ENCODE measurements around the gene CDC42SE2. TPM values are rescaled to one million over a fixed set of nuclear protein-coding genes. Genes with fewer than 3 reads are reported as not detected.
"Not testable (repeated sequence)": the region's sequence is repeated elsewhere in the genome, so short reads cannot be mapped to it uniquely, and the experiment has no call there.

CDC42SE2 gene
- total RNA-seq, 4 donors from 2014 or later, result 71.8 to 118 (median 91.8) TPM

DNA sequence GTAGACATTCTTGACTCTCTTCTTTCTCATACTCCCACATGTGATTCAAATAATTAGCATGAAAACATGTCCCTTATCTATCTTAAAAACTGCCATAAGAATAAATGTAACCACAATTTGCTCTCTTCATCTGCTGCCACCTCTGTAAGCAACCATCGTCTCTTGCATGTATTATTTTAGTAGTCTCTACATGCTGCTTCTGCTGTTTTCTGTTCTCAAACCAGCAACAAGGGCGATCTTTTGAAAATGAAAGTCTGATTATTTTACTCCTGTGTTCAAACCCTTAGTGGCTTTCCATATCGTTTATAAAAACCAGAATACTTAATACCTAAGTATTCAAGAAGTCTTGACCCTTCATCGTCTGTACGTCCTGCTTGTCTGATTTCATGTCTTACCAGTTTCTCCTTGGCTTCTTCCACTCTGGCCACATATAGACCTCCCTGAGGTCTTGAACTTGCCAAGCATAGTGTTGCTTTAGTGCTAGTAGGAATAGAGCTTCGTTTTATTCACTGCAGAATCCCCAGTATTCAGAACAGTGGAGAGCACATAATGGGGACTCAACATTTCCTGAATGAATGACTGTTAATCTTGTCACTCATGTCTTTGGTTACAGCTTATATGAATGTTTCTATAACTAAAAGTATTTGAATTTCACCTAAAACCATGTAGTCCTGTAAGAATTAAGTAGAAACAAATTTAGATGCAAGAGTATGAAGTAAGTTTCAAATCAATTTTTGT lies 10.6 kb downstream of the CDC42SE2 start:
- H3K4me3 ChIP-seq, result no peak overlapping the region
- DNase-seq, result no peak
- WGBS, 2 donors (ENCODE audit: low coverage in 1 of 2), result 65 to 73% methylated on average over 5 to 6 of the region's 6 CpGs
- no peaks in the 10 kb centered on the region for H3K27me3 ChIP-seq
- H3K4me1 ChIP-seq, result peaks cover 12 to 82% (median 35%) of the 10 kb centered on the region in 4 donors
- intact Hi-C loops (cut with DNase I; ENCODE audit: low total_unique reads) (no loop called here), in situ Hi-C loops (cut with MboI; ENCODE audit: low pct_ligation_motif_present in 1 of 4, low pct_unique_long_range_greater_than_20kb in 1 of 4, low sequenced_read_pairs in 3 of 4) (loop anchor here in 2 of 4 donors (10.0 kb wide), 1 partner anchor 110 kb away; the partner anchor contains the start of gene HINT1 (in 2 of the 2))
- H3K27ac ChIP-seq, result peak overlapping the region in 3 of 4 donors; percentile 28 to 52 (median 40)
- no peaks in the 10 kb centered on the region for H3K36me3 ChIP-seq
- H3K9me3 ChIP-seq, result no peaks in the 10 kb centered on the region
- TF ChIP-seq POLR2A (IDR thresholded peaks at IDR 0.05), result no peak

GRCh38 chr5:131276072-131276471 lies 12.2 kb downstream of the CDC42SE2 start:
- Histone ChIP-seq H3K4me1 (peaks cover 7 to 82% (median 35%) of the 10 kb centered on the region in 4 donors), H3K4me3 (no peak overlapping the region), H3K36me3 (no peaks in the 10 kb centered on the region), H3K9me3 (no peaks in the 10 kb centered on the region), H3K27me3 (no peaks in the 10 kb centered on the region), H3K27ac (no peak overlapping the region)
- DNase-seq, result no peak
- 83 to 86% methylated on average over 2 to 6 of the region's 6 CpGs for WGBS, 2 donors (ENCODE audit: low coverage in 1 of 2)
- in situ Hi-C loops (cut with MboI; ENCODE audit: low pct_ligation_motif_present in 1 of 4, low pct_unique_long_range_greater_than_20kb in 1 of 4, low sequenced_read_pairs in 3 of 4), result loop anchor here in 2 of 4 donors (10.0 kb wide), 1 partner anchor 111 kb away; the partner anchor contains the start of gene HINT1 (in 2 of the 2)
- intact Hi-C loops (cut with DNase I; ENCODE audit: low total_unique reads), result no loop called here
- no peak for TF ChIP-seq POLR2A (IDR thresholded peaks at IDR 0.05)
- TF ChIP-seq POLR2AphosphoS5 (IDR thresholded peaks at IDR 0.05), result no peak
- no peak for TF ChIP-seq EP300 (IDR thresholded peaks at IDR 0.05; ENCODE audit: low read depth)
- TF ChIP-seq, protein P1, sequence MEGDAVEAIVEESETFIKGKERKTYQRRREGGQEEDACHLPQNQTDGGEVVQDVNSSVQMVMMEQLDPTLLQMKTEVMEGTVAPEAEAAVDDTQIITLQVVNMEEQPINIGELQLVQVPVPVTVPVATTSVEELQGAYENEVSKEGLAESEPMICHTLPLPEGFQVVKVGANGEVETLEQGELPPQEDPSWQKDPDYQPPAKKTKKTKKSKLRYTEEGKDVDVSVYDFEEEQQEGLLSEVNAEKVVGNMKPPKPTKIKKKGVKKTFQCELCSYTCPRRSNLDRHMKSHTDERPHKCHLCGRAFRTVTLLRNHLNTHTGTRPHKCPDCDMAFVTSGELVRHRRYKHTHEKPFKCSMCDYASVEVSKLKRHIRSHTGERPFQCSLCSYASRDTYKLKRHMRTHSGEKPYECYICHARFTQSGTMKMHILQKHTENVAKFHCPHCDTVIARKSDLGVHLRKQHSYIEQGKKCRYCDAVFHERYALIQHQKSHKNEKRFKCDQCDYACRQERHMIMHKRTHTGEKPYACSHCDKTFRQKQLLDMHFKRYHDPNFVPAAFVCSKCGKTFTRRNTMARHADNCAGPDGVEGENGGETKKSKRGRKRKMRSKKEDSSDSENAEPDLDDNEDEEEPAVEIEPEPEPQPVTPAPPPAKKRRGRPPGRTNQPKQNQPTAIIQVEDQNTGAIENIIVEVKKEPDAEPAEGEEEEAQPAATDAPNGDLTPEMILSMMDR (IDR thresholded peaks at IDR 0.05), result no peak

- intact Hi-C loops (cut with DNase I; ENCODE audit: low total_unique reads), result no loop called here
- no peak for DNase-seq
- H3K36me3 ChIP-seq, result no peaks in the 10 kb centered on the region
- no peaks in the 10 kb centered on the region for H3K27me3 ChIP-seq
- no peak for TF ChIP-seq POLR2A (IDR thresholded peaks at IDR 0.05)
- TF ChIP-seq EP300 (IDR thresholded peaks at IDR 0.05; ENCODE audit: low read depth), result no peak
- no peak overlapping the region for H3K4me3 ChIP-seq
- H3K27ac ChIP-seq, result peak overlapping the region; percentile 19 to 56 (median 50)
- no peaks in the 10 kb centered on the region for H3K9me3 ChIP-seq
- in situ Hi-C loops (cut with MboI; ENCODE audit: low pct_ligation_motif_present in 1 of 4, low pct_unique_long_range_greater_than_20kb in 1 of 4, low sequenced_read_pairs in 3 of 4), result loop anchor here in 2 of 4 donors (10.0 kb wide), 1 partner anchor 113 kb away; the partner anchor contains the start of gene HINT1 (in 2 of the 2)
- peaks cover 3 to 82% (median 41%) of the 10 kb centered on the region in 4 donors for H3K4me1 ChIP-seq
These were observed 13.6 kb downstream of the CDC42SE2 start for GRCh38 chr5:131277447-131277846.

GRCh38 chr5:131277875-131278740 lies 14.3 kb downstream of the CDC42SE2 start:
- Histone ChIP-seq H3K4me3 (no peak overlapping the region), H3K27me3 (no peaks in the 10 kb centered on the region), H3K27ac (peak overlapping the region; percentile 35 to 56 (median 50)), H3K4me1 (peaks cover 3 to 85% (median 43%) of the 10 kb centered on the region in 4 donors), H3K36me3 (no peaks in the 10 kb centered on the region), H3K9me3 (no peaks in the 10 kb centered on the region)
- no peak for DNase-seq
- TF ChIP-seq EP300 (IDR thresholded peaks at IDR 0.05; ENCODE audit: low read depth) (no peak), POLR2AphosphoS5 (IDR thresholded peaks at IDR 0.05) (no peak), POLR2A (IDR thresholded peaks at IDR 0.05) (no peak)
- TF ChIP-seq, protein P1 (IDR thresholded peaks at IDR 0.05), result no peak
- in situ Hi-C loops (cut with MboI; ENCODE audit: low pct_ligation_motif_present in 1 of 4, low pct_unique_long_range_greater_than_20kb in 1 of 4, low sequenced_read_pairs in 3 of 4) (loop anchor here in 2 of 4 donors (10.0 kb wide), 1 partner anchor 113 kb away; the partner anchor contains the start of gene HINT1 (in 2 of the 2)), intact Hi-C loops (cut with DNase I; ENCODE audit: low total_unique reads) (no loop called here)
- WGBS, 2 donors (ENCODE audit: low coverage in 1 of 2), result 91% methylated on average over 4 to 5 of the region's 5 CpGs

GRCh38 chr5:131278741-131279124 lies 14.9 kb downstream of the CDC42SE2 start:
- H3K9me3 ChIP-seq; H3K27me3 ChIP-seq; intact Hi-C loops (cut with DNase I; ENCODE audit: low total_unique reads); H3K36me3 ChIP-seq; DNase-seq; H3K4me3 ChIP-seq: not testable (repeated sequence)
- in situ Hi-C loops (cut with MboI; ENCODE audit: low pct_ligation_motif_present in 1 of 4, low pct_unique_long_range_greater_than_20kb in 1 of 4, low sequenced_read_pairs in 3 of 4), result loop anchor here in 2 of 4 donors (10.0 kb wide), 1 partner anchor 114 kb away; the partner anchor contains the start of gene HINT1 (in 2 of the 2)
- 72 to 100% methylated on average over 1 to 6 of the region's 6 CpGs for WGBS, 2 donors (ENCODE audit: low coverage in 1 of 2)
- Histone ChIP-seq H3K27ac (peak overlapping the region; percentile 7 to 86 (median 68)), H3K4me1 (peaks cover 3 to 91% (median 49%) of the 10 kb centered on the region in 4 donors)
